RWPE1 (cell line): ENCODE data around the gene GFRA1.

Experiments used
- CTCF ChIA-PET: fragments of 350-600 bp; sonication (Branson Sonifier 250); formaldehyde crosslinking; extraction: SDS; loops from one replicate; lab custom pipeline; 2021; lab: Yijun Ruan, JAX
- POLR2A ChIA-PET: fragments of 400-600 bp; formaldehyde crosslinking; extraction: SDS; loops from one replicate; lab custom pipeline; 2020; ENCODE audit warnings: antibody characterized with exemption; ENCODE audit not compliant: low non-redundant PET; lab: Yijun Ruan, JAX
- DNase-seq: peaks from one replicate; pipeline ENCODE4 v3.0.0; 2012; ENCODE audit warnings: low spot score
- H3K27ac ChIP-seq: fragments of 450-650 bp; 2 replicates; pipeline ENCODE4 v1.5.1; 2017
- TF ChIP-seq, protein P1 (sequence below): fragments of 450-650 bp; conservative IDR thresholded peaks from 2 replicates; pipeline ENCODE4 v1.5.1; 2017; ENCODE audit warnings: low read depth, mild to moderate bottlenecking

GFRA1 gene

DNA sequence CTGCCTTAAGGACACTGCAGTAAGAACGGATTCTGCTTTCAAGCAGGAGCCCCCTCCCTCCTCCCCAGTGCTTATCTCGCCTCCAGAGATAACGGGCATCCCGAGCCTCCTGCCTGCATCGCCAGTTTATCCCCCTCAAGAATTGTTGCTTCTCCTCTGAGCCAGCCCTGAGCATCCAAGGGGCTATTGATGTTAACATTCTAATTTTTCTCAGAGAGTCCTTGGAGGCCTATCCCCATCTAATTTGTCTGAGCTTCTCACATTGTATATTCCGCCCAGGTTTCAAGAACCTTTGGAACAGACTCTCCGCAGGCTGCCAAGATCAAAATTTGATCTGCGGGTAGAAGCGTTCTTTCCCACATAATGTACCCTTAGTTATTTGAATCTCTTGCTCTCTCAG lies 180.0 kb downstream of the GFRA1 start:
- H3K27ac ChIP-seq = no peak overlapping the region
- POLR2A ChIA-PET = no interaction called here
- DNase-seq = no peak
- TF ChIP-seq, protein P1, sequence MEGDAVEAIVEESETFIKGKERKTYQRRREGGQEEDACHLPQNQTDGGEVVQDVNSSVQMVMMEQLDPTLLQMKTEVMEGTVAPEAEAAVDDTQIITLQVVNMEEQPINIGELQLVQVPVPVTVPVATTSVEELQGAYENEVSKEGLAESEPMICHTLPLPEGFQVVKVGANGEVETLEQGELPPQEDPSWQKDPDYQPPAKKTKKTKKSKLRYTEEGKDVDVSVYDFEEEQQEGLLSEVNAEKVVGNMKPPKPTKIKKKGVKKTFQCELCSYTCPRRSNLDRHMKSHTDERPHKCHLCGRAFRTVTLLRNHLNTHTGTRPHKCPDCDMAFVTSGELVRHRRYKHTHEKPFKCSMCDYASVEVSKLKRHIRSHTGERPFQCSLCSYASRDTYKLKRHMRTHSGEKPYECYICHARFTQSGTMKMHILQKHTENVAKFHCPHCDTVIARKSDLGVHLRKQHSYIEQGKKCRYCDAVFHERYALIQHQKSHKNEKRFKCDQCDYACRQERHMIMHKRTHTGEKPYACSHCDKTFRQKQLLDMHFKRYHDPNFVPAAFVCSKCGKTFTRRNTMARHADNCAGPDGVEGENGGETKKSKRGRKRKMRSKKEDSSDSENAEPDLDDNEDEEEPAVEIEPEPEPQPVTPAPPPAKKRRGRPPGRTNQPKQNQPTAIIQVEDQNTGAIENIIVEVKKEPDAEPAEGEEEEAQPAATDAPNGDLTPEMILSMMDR = no peak
- CTCF ChIA-PET = interaction anchor here (0.6 kb wide), 1 partner anchor 244 kb away, joined by 4 read pairs; no protein-coding TSS in a partner anchor

DNA sequence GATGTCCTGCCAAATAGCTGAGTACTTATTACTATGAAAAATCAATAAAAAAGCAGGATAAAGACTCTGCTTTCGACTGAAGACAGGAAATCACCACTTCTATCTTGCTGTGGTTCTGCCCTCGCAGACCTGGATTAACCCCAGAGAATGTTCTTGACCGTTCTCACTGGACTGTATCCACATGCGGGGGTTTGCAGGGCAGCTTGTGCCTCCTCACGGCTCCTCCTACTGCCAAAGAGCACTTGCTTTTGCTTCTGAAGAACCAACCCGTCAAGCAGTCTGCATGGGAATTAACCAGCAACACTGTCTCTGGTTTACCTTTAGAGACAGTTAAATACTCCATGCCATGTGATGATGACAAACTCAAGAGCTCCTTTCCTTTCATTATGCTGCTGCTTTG lies 184.0 kb downstream of the GFRA1 start:
- TF ChIP-seq, protein P1 = no peak
- no peak for DNase-seq
- CTCF ChIA-PET = interaction anchor here (1.0 kb wide), 1 partner anchor 140 kb away, joined by 3 read pairs; no protein-coding TSS in a partner anchor
- POLR2A ChIA-PET = no interaction called here
- no peak overlapping the region for H3K27ac ChIP-seq

DNA sequence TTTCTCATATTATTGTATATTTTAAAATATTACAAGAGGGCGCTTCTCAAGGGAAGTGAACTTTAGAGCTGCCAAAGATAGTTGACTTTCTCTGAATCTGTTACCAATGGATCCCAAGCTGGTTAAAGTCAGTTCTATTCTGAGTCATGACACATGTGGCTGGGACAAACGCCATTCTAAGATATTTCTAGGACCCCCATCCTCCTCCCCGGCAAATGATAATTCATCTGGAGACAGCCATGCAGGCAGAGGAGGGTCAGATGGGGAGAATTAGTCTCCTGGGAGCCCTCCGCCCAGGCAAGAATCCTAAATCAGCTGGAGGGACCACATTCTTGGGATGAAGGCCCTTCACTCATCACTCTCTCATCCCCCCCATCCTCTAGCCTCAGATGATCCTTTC lies 187.7 kb downstream of the GFRA1 start:
- H3K27ac ChIP-seq = no peak overlapping the region
- POLR2A ChIA-PET = no interaction called here
- CTCF ChIA-PET = interaction anchor here (0.6 kb wide), 1 partner anchor 20 kb away, joined by 4 read pairs; no protein-coding TSS in a partner anchor
- DNase-seq = no peak
- TF ChIP-seq, protein P1 = no peak

DNA sequence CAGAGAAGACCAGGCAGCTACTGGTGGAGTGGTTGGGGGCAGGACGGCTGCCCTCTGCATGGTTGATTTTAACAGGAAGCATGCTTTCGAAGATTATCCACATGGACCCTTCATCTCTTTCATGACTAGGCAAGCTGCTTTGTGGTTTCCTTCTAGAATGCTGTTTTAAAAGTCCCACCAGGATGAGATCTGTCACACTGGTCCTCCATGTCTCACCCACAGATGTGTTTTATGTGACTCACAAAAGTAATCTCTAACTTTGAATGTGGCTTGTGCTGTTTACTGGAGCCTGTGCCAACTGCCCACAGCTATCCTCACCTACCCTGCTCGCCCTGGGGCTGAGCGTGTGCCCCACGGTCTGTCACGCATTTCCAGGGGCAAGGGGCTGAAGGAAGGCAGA lies 188.8 kb downstream of the GFRA1 start:
- TF ChIP-seq, protein P1 = no peak
- ChIA-PET CTCF (no interaction called here), POLR2A (no interaction called here)
- no peak overlapping the region for H3K27ac ChIP-seq
- DNase-seq = no peak

DNA sequence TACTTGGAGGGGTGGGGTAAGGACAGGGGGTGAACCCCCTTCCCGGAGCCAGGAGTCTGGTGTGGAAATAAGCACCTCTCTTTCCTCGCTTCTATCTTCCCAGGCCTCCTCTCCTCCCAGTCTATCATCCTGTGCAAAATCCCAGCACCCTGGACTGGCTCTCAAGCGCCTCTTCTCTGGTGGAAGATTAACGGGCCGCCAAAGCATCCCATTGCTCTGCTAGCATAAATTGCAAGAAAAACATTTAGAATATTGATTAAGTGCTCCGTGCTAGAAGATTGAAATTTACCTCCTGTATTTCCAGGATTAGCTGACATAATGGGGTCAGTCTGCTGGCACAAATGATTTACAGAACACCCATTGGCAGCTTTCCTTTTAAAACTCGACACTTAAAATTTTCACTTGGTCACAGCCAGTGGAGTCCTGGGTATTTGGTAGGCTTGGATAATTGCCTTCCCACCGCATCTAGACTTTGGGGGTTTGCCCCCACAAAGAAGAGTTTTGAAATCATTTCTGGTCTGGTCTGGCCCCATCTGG lies 189.7 kb downstream of the GFRA1 start:
- ChIA-PET CTCF (no interaction called here), POLR2A (no interaction called here)
- TF ChIP-seq, protein P1 = no peak
- no peak for DNase-seq
- H3K27ac ChIP-seq = no peak overlapping the region

DNA sequence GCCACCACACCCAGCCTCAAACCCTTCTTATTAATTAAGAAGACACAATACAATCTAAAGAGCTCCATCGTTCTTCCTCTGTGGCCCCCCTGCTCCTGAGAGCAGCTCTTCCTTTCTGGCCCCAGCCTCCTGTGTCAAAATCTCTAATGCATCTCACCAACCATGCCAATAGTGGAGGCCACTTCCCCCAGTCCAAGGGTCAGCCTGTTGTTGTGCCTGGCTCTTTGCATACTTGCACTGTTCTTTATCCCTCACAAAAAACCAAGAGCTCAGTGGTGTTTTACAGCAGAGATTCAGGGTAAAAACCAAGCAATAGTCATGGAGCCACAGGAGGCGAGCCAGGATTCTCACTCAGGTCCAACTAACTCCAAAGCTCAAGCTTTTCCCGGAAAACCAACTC lies 190.2 kb downstream of the GFRA1 start:
- TF ChIP-seq, protein P1 = no peak
- H3K27ac ChIP-seq = no peak overlapping the region
- no peak for DNase-seq
- CTCF ChIA-PET = no interaction called here
- POLR2A ChIA-PET = no interaction called here

DNA sequence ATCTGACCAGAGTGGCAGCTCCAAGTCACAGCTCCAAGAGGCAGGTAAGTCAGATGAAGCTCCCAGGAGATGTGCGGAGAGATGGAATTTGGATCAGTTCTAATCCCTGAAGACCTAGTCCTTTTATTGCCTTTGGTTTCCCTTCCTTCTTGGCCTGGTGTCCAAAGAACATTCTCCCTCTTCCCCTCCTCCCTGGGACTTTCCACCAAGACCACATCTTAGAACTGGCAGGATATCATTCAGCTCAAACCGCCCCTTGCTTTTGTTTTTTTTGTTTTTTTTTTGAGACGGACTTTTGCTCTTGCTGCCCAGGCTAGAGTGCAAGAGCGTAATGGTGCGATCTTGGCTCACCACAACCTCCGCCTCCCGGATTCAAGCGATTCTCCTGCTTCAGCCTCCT lies 190.8 kb downstream of the GFRA1 start:
- TF ChIP-seq, protein P1 = no peak
- no peak overlapping the region for H3K27ac ChIP-seq
- POLR2A ChIA-PET = no interaction called here
- CTCF ChIA-PET = no interaction called here
- no peak for DNase-seq
